HG03108 (cell line): Measurements from ENCODE around the gene ACTC1.

Experiments used
- ATAC-seq: cut with Tn5 transposase; IDR thresholded peaks from one replicate; pipeline ENCODE4 v1.9.1; 2021; ENCODE audit warnings: moderate library complexity; ENCODE audit not compliant: unreplicated experiment

ACTC1 gene

DNA sequence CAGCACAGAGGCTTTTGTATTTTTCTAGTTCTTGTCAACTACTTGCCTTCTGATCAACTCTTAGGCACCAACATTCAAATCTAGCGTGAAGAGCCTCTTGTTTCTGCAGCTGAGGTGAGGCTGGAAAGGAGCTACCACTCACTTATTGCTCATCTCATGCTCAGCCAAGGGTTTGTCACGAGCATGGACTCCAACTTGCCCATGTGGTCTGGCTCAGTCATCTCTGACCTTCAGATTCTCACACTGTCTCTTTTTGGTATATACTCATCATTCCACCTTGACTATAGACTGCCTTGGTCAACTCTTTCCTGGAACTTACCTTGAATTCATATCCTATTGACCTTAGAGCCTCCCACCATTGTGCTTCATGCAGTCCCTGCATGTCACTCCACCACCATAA is 35.4 kb downstream of the ACTC1 start:
- ATAC-seq = no peak

DNA sequence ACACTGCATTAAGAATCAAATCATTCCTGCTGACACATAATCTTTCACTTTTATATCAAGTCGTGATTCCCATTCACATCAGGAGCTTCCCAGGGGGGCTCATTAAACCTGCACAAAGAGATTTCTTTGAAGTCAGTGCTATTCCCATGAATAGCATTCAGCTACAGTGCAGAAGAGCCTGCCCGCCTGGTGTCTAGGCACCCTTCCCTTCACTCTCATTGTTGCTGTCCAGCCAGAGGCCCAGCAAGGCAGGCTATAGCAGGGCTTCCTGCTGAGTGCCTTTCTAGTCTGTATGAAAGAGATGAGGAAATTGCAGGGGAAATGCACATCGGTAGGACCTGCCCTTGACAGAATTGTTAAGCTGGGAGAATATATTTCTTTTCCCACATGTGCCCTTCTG is 36.0 kb downstream of the ACTC1 start:
- ATAC-seq = no peak

GRCh38 chr15:34757262-34757661 is 38.1 kb downstream of the ACTC1 start:
- no peak for ATAC-seq

DNA sequence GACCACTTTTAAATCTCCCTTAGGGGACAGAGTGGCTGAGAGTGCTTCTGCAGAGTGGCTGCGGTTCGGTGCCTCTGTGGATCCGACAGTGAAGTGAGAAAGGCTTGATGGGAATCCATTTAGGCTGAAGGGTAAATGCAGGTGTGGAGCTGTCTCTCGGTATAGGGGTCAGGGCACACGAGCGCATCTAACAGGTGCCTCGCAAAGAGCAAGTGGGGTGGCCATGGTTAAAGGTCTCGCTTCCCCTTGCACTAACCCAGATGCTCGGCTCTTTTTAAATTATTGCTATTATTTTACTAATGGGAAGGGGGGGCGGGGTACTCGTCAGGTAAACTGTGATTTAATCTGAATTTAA is 40.0 kb downstream of the ACTC1 start:
- no peak for ATAC-seq

DNA sequence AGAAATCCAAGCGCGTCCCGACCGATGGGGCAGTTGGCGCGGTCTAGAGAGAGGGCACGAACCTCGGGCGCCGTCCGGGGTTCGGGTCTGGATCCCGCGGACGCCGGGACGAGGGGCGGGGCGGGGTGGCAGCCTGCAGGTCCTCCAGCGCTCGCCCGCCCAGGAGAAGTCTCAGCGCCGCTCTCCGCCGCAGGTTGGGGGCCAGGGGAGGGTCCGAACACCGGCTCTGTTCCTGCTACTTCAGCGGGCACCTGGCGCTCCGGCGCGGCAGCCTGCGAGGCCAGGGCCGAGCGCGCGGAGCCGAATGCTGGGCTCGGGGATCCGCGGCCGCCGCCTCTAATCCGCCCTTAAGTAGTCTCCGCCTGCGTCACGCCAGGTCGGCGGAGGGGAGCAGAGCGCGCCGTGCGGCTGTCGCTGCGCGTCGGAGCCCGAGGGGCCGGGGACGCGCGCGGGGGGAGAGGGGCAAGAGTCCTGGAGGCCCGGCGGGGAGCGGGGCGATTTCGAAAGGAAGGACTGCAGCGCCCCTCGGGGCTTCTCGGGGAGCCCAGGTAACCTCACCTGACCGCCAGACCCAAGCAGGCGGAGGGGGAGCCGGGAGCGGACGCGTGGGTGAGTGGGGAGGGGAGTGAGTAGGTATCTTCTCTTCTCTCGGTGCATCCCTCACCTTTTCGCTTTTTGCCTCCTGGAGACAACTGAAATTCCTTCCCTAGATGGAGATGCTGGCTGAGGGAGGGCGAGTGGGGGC is 40.5 kb downstream of the ACTC1 start, which contains the start of gene GJD2:
Gene GJD2 (minus strand): TSS at position 325 of the 745 bp plus-strand sequence. CDS start 510 bp downstream, outside the sequence.
- no peak for ATAC-seq

GRCh38 chr15:34754171-34754601 is 41.2 kb downstream of the ACTC1 start:
- ATAC-seq = no peak

DNA sequence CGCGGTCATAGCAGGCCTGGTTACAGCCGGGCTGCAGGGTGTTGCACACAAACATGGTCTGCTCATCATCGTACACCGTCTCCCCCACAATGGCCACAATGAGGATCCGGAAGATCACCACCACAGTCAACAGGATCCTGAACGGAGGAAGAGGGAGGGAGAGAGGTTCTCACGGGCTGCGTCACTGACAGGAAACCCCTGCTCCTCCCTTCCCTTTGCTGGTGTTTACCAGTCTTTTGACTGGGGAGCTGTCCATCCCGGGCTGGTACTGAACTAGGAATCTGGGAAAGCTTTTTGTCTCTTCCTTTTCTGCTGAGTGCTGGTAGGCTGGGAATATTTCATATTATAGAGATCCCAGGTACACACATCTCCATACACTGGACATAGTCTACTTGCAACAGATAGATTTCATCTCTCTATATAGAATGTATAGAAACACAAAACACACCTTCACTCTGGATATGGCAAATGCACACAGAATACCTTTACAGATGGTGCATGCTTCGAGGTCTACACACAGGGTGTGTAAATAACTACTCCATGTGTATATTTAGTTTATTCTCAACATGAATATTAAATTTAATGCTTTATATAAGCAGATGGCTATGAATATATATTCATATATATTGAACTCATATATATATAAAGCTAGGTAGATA is 42.0 kb downstream of the ACTC1 start:
- ATAC-seq = no peak

DNA sequence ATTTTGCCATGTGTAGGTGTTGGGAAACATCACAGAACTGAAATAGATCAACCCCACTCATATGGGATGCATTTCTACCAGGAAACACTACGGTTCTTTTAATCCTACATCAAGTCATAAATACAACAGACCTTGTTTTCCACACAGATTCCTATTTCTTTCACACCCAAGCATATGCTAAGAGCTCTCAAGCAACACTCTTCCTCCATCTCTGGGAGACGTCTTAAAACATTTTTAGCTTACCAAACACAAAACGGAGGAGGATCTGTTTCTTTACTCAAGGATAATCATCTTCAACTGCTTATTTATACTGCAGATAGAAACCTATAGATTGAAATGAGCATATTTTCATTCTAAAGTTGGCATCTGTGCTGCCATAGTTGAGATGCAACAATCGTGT is 45.7 kb downstream of the ACTC1 start:
- ATAC-seq = no peak
